Measurements from ENCODE around the gene OR10G8. TPM values are rescaled to one million over a fixed set of nuclear protein-coding genes. Genes with fewer than 3 reads are reported as not detected.
A peak's percentile ranks its signal among the peaks of the same experiment; 100 is the strongest.

The OR10G8 gene
- total and polyA plus RNA-seq, 9 donors: not detected

DNA sequence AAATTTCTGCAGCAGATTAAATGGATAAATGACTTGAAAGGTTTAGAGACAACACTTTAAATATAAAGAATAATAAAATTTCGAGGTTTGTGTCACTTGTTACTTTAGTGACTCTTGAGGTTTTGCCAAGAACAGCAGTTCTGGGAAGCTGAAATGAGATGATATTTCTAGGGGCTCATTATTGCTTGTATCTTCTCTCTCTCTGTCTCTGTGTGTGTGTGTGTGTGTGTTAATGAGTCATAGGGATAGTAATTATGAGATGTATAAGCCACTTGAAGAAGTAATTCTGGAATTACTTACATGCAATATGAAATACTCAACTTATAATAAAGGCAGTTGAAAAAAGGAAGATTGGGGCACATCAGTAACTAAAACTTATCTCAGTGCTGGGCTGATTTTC, 24.1 kb downstream of the OR10G8 start:
- H3K27ac ChIP-seq (ENCODE audit: low read length): no peak overlapping the region
- DNase-seq: no peak
- H3K36me3 ChIP-seq (ENCODE audit: control insufficient read depth, insufficient read depth, low read length): no peaks in the 10 kb centered on the region
- no CpG with 5 or more reads among the region's 1 CpG for WGBS (ENCODE audit: insufficient coverage)
- no peaks in the 10 kb centered on the region for H3K27me3 ChIP-seq (ENCODE audit: control insufficient read depth, insufficient read depth, low read length)
- H3K4me1 ChIP-seq (ENCODE audit: control insufficient read depth, insufficient read depth, low read length): no peaks in the 10 kb centered on the region
- no peaks in the 10 kb centered on the region for H3K9me3 ChIP-seq (replicated peaks; ENCODE audit: control insufficient read depth, low read depth, low read length)
- H3K4me3 ChIP-seq (ENCODE audit: low read length): no peak overlapping the region

DNA sequence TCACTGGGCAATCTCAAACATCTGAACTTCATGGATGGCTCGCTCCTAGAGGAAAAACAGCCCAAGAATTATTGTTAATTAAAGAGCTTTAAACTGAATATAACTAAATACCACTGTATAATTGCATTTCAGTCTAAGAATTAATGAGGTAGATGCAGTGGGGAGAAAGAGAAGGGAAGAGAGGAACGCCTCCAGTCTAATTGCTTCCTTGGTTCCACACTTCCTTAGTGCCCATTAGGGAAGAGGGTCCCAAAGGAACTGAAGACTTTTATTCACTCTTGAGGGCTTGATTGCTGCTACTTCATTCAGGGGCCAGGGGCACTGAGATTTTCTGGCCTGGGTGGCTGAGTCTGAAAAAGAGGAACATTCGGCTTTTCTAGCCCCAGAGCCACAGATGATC, 26.4 kb downstream of the OR10G8 start:
- Histone ChIP-seq H3K36me3 (ENCODE audit: control insufficient read depth, insufficient read depth, low read length) (no peaks in the 10 kb centered on the region), H3K27ac (ENCODE audit: low read length) (no peak overlapping the region), H3K9me3 (replicated peaks; ENCODE audit: control insufficient read depth, low read depth, low read length) (no peaks in the 10 kb centered on the region), H3K4me3 (ENCODE audit: low read length) (no peak overlapping the region), H3K4me1 (ENCODE audit: control insufficient read depth, insufficient read depth, low read length) (no peaks in the 10 kb centered on the region), H3K27me3 (ENCODE audit: control insufficient read depth, insufficient read depth, low read length) (no peaks in the 10 kb centered on the region)
- DNase-seq: no peak
- 100% methylated on average over 1 of the region's 3 CpGs for WGBS (ENCODE audit: insufficient coverage)

DNA sequence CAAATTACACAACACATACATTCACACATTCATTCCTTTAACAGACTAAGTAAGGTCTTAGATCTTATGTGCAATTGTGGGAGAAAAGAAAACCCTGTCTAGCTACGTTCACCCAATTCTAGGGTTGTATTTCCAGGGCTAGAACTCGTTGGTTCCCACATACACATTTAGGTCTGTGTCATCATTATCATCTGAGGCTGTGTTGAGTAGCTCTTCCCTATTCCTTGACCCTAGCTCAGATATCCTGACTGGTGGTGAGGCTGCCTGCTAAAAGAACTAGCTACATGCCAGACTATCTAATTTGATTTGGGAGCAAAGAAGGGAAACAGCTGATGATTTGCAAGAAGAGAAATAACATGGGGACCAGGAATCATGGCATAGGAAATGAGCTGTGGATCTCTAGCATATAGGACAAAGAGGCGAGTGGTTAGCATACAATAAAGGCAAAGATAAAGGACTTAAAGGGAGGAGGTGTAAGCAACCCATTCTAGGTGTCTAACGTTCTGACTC, 42.1 kb downstream of the OR10G8 start:
- H3K4me1 ChIP-seq (ENCODE audit: control insufficient read depth, insufficient read depth, low read length): peaks cover 6% of the 10 kb centered on the region
- no peak overlapping the region for H3K4me3 ChIP-seq (ENCODE audit: low read length)
- no peaks in the 10 kb centered on the region for H3K9me3 ChIP-seq (replicated peaks; ENCODE audit: control insufficient read depth, low read depth, low read length)
- no CpG with 5 or more reads among the region's 4 CpGs for WGBS (ENCODE audit: insufficient coverage)
- no peaks in the 10 kb centered on the region for H3K36me3 ChIP-seq (ENCODE audit: control insufficient read depth, insufficient read depth, low read length)
- no peak overlapping the region for H3K27ac ChIP-seq (ENCODE audit: low read length)
- DNase-seq: no peak
- H3K27me3 ChIP-seq (ENCODE audit: control insufficient read depth, insufficient read depth, low read length): no peaks in the 10 kb centered on the region

DNA sequence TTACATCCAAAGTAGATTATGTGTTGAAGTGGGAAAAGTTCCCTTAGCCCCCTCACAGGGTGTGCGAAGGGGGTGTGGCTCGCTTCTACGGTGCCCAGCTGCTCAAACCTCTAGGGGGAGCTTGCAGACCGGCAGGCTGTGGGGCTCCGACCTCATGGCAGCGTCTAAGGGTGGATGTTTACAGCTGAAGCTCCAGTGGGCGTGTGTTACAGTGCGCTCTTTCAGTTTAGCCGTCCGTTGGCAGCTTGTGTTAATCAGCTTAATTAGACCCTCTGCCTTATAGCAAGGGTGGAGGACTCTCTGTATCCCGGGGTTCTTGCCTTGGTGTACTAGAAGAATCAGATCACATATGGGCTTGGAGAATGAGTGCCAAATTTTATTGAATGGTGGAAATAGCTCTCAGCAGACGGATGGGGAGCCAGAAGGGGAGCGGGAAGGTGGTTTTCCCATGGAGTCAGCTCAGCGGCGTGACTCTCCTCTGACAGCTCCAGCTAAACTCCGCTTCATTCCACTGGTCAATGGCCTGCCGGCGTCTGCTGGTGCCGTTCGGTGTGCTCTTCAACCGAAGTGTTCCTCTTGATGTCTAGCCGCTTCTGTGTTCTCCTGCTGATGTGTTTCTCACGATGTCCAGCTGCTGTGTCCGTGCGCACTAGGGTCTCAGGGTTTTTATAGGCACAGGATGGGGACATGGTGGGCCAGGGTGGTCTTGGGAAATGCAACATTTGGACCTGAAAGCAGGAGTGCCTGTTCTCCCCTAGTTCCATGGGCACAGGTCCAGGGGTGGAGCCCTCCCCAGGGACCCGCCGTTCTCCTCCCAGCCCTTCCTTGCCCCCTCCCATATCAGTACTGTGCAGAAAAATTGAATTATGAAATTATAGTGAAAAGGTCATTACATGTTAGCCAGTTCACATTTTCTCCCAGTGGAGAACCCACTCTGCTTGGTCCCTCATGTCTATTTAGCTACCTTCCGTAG, 43.1 kb downstream of the OR10G8 start:
- no peaks in the 10 kb centered on the region for H3K36me3 ChIP-seq (ENCODE audit: control insufficient read depth, insufficient read depth, low read length)
- DNase-seq: peak; percentile 61
- H3K27me3 ChIP-seq (ENCODE audit: control insufficient read depth, insufficient read depth, low read length): no peaks in the 10 kb centered on the region
- no peak overlapping the region for H3K27ac ChIP-seq (ENCODE audit: low read length)
- WGBS (ENCODE audit: insufficient coverage): 55% methylated on average over 12 of the region's 28 CpGs
- no peaks in the 10 kb centered on the region for H3K9me3 ChIP-seq (replicated peaks; ENCODE audit: control insufficient read depth, low read depth, low read length)
- peaks cover 6% of the 10 kb centered on the region for H3K4me1 ChIP-seq (ENCODE audit: control insufficient read depth, insufficient read depth, low read length)
- H3K4me3 ChIP-seq (ENCODE audit: low read length): peak overlapping the region; percentile 14

DNA sequence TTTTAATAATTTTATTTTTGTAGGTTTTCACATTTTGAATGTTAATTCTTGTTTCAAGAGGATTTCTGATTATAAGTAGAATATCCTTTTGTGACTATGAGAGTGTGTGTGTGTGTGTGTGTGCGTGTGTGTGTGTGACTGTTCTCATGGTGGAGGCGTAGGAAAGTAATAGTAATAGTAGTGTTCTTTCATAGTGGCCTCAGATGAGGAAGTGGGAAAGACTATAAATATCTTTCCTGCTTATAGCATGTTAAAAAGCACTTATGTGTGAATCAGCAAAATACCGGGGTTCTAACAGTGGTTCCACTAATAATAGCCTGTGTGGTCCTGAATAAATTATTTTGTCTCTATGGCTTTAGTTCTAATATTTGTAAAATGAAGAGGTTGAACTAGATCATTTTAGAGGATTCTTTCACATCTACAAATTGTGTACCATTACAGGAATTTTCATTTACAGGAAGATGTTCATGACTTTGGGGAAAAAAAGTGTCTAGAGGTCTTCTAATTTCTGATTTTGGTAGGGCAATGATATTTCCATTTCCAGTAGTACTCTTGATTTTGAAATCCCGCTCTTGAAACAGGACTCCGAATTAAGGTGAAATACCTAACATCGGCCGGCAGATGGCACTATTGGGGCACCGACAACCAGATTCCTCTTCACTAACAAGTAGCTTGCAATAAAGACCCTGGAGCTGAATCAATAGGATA, 44.5 kb downstream of the OR10G8 start:
- no peak overlapping the region for H3K4me3 ChIP-seq (ENCODE audit: low read length)
- no peaks in the 10 kb centered on the region for H3K9me3 ChIP-seq (replicated peaks; ENCODE audit: control insufficient read depth, low read depth, low read length)
- WGBS (ENCODE audit: insufficient coverage): no CpG with 5 or more reads among the region's 8 CpGs
- peaks cover 10% of the 10 kb centered on the region for H3K4me1 ChIP-seq (ENCODE audit: control insufficient read depth, insufficient read depth, low read length)
- peak; percentile 77 for DNase-seq
- H3K36me3 ChIP-seq (ENCODE audit: control insufficient read depth, insufficient read depth, low read length): no peaks in the 10 kb centered on the region
- H3K27ac ChIP-seq (ENCODE audit: low read length): no peak overlapping the region
- peaks cover 5% of the 10 kb centered on the region for H3K27me3 ChIP-seq (ENCODE audit: control insufficient read depth, insufficient read depth, low read length)

DNA sequence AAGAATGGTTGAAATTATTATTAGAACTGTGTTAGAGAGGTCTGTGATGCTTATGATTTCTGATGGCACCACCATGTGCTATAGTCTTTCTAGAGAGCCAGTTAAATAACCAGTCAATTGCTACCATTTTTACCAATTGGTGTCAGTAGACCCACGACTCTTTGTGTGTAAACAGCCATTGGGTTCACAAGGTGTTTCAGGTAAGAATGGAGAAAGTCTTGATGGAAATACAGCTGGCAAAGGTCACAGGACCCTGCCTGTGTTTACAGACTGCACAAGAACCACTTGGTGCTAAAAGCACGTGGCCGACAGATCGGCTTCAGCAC, 45.0 kb downstream of the OR10G8 start:
- Histone ChIP-seq H3K36me3 (ENCODE audit: control insufficient read depth, insufficient read depth, low read length) (no peaks in the 10 kb centered on the region), H3K27me3 (ENCODE audit: control insufficient read depth, insufficient read depth, low read length) (peaks cover 6% of the 10 kb centered on the region), H3K27ac (ENCODE audit: low read length) (no peak overlapping the region), H3K4me3 (ENCODE audit: low read length) (no peak overlapping the region), H3K4me1 (ENCODE audit: control insufficient read depth, insufficient read depth, low read length) (peaks cover 15% of the 10 kb centered on the region), H3K9me3 (replicated peaks; ENCODE audit: control insufficient read depth, low read depth, low read length) (no peaks in the 10 kb centered on the region)
- DNase-seq: no peak
- WGBS (ENCODE audit: insufficient coverage): no CpG with 5 or more reads among the region's 4 CpGs

DNA sequence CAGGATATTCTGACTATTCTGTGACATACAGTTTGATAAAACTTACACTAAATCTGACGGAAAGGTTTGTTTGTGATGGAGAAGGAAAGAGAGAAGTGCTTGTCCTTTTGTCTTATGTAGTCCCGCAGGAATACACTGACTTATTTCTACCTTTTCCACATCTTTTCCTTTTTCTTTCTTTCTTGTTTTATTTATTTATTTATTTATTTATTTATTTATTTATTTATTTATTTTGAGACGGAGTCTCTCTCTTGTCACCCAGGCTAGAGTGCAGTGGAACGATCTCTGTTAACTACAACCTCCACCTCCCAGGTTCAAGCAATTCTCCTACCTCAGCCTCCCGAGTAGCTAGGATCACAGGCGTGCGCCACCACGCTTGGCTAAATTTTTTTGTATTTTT, 45.5 kb downstream of the OR10G8 start:
- H3K27ac ChIP-seq (ENCODE audit: low read length): no peak overlapping the region
- H3K36me3 ChIP-seq (ENCODE audit: control insufficient read depth, insufficient read depth, low read length): no peaks in the 10 kb centered on the region
- H3K27me3 ChIP-seq (ENCODE audit: control insufficient read depth, insufficient read depth, low read length): peaks cover 6% of the 10 kb centered on the region
- DNase-seq: no peak
- no peaks in the 10 kb centered on the region for H3K9me3 ChIP-seq (replicated peaks; ENCODE audit: control insufficient read depth, low read depth, low read length)
- peaks cover 15% of the 10 kb centered on the region for H3K4me1 ChIP-seq (ENCODE audit: control insufficient read depth, insufficient read depth, low read length)
- no peak overlapping the region for H3K4me3 ChIP-seq (ENCODE audit: low read length)
- 86% methylated on average over 1 of the region's 8 CpGs for WGBS (ENCODE audit: insufficient coverage)

DNA sequence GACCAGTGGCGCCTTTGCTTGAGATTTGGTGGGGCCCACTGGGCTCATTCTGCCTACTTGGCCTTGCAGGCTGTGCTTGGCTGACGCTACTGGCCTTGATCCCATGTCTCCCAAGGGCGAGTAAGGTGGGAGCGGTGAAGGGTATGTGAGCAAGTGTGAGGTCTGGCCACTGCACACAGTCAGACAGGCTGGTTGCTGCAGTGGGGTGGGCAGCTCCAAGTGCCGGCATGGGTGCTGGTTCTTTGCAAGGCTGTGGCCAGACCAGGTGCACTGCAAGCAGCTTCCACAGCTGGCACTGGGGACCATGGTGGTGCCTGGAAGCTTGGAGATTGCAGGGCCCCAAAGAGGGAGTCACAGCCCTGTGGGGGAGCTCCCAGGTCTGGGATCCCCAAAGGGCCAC, 48.0 kb downstream of the OR10G8 start:
- Histone ChIP-seq H3K27ac (ENCODE audit: low read length) (no peak overlapping the region), H3K4me1 (ENCODE audit: control insufficient read depth, insufficient read depth, low read length) (peaks cover 12% of the 10 kb centered on the region), H3K36me3 (ENCODE audit: control insufficient read depth, insufficient read depth, low read length) (no peaks in the 10 kb centered on the region), H3K9me3 (replicated peaks; ENCODE audit: control insufficient read depth, low read depth, low read length) (no peaks in the 10 kb centered on the region), H3K4me3 (ENCODE audit: low read length) (no peak overlapping the region), H3K27me3 (ENCODE audit: control insufficient read depth, insufficient read depth, low read length) (peaks cover 10% of the 10 kb centered on the region)
- no peak for DNase-seq
- WGBS (ENCODE audit: insufficient coverage): 85% methylated on average over 5 of the region's 5 CpGs

DNA sequence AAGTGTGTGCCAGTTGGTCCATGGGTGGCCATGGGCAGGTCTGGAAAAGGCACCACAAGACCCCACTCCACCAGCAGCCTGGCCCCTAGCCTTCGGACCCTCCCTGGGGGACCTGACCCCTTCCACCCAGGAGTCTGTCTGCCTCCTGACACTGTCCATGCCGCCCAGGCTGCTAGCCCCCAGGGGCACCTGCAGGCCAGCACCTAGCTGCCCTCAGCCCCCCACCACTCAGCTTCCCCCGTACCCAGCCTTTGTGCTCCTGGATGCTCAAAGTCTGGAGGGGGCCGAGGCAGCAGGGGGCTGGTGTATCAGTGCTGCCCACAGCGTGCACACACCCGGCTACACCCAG, 48.9 kb downstream of the OR10G8 start:
- Histone ChIP-seq H3K4me3 (ENCODE audit: low read length) (no peak overlapping the region), H3K27ac (ENCODE audit: low read length) (no peak overlapping the region), H3K36me3 (ENCODE audit: control insufficient read depth, insufficient read depth, low read length) (no peaks in the 10 kb centered on the region), H3K4me1 (ENCODE audit: control insufficient read depth, insufficient read depth, low read length) (peaks cover 9% of the 10 kb centered on the region), H3K9me3 (replicated peaks; ENCODE audit: control insufficient read depth, low read depth, low read length) (no peaks in the 10 kb centered on the region), H3K27me3 (ENCODE audit: control insufficient read depth, insufficient read depth, low read length) (peaks cover 10% of the 10 kb centered on the region)
- DNase-seq: no peak
- WGBS (ENCODE audit: insufficient coverage): 75% methylated on average over 6 of the region's 6 CpGs

DNA sequence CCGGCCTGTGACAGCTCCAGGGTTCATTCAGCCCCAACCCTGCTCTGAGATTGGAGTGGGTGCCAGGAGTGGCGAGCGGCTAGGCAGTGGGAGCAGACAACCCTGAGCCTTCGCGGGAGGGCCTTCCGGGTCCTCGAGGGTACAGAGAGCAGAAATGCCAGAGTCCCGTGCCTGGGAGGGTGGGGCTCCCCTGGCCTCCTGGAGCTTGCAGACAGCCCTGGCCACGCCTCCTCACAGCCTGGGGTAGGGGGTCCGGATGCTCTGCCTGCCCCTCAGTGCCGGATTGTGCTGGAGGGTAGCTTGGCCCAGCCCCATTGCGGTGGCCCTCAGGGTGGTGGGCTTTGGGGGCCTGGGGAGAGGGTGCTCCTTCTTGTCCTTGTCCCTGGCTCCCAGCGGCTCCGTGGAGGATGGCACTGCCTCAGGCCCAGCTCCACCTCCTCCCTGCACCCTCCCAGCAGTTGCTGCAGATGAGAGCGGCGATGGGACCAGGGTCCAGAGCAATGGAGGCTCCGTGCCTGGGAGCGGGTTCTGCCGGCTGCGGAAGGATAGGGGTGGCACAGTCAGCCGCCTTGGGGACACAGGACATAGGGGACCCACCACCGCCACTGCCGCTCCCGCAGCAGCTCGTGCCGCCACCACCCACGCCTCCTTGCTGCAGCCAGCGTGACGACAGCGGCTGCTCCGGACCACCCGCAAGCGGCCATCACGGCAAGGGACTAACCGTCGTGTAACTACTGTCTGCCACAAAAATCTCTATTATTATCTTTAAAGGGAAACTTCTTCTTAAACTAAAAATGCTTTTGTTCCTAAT, 49.4 kb downstream of the OR10G8 start:
- 10% methylated on average over 29 of the region's 36 CpGs for WGBS (ENCODE audit: insufficient coverage)
- no peaks in the 10 kb centered on the region for H3K9me3 ChIP-seq (replicated peaks; ENCODE audit: control insufficient read depth, low read depth, low read length)
- peaks cover 9% of the 10 kb centered on the region for H3K4me1 ChIP-seq (ENCODE audit: control insufficient read depth, insufficient read depth, low read length)
- H3K36me3 ChIP-seq (ENCODE audit: control insufficient read depth, insufficient read depth, low read length): no peaks in the 10 kb centered on the region
- peak overlapping the region; percentile 51 for H3K4me3 ChIP-seq (ENCODE audit: low read length)
- H3K27me3 ChIP-seq (ENCODE audit: control insufficient read depth, insufficient read depth, low read length): peaks cover 10% of the 10 kb centered on the region
- DNase-seq: peak; percentile 31
- H3K27ac ChIP-seq (ENCODE audit: low read length): peak overlapping the region; percentile 22
